ENCODE results near the gene SEMA5B.

SEMA5B gene

GRCh38 chr3:123066896-123067688, 39.5 kb upstream of the SEMA5B start, which contains the start of gene PDIA5:
Gene PDIA5 (plus strand): TSS chr3:123067025. CDS start chr3:123067165, 140 bp downstream.
- DNase-seq (ENCODE audit: low read depth in 1 of 2, low spot score in 1 of 2), result peak; percentile 75 to 91
- peak within 1 kb of the TSS; percentile 76 for H3K4me3 ChIP-seq (replicated peaks; ENCODE audit: insufficient read depth, low read length)
- TF ChIP-seq GABPA (IDR thresholded peaks at IDR 0.05; ENCODE audit: low read depth) (no peak), REST (IDR thresholded peaks at IDR 0.05; ENCODE audit: insufficient replicate concordance, low read depth) (peak; percentile 33), SPI1 (IDR thresholded peaks at IDR 0.05; ENCODE audit: borderline replicate concordance, low read depth) (no peak; the same call in 1 of the 2 replicates), POLR2AphosphoS5 (IDR thresholded peaks at IDR 0.05; ENCODE audit: low read depth) (peak; percentile 93)
- TF ChIP-seq, protein P1, sequence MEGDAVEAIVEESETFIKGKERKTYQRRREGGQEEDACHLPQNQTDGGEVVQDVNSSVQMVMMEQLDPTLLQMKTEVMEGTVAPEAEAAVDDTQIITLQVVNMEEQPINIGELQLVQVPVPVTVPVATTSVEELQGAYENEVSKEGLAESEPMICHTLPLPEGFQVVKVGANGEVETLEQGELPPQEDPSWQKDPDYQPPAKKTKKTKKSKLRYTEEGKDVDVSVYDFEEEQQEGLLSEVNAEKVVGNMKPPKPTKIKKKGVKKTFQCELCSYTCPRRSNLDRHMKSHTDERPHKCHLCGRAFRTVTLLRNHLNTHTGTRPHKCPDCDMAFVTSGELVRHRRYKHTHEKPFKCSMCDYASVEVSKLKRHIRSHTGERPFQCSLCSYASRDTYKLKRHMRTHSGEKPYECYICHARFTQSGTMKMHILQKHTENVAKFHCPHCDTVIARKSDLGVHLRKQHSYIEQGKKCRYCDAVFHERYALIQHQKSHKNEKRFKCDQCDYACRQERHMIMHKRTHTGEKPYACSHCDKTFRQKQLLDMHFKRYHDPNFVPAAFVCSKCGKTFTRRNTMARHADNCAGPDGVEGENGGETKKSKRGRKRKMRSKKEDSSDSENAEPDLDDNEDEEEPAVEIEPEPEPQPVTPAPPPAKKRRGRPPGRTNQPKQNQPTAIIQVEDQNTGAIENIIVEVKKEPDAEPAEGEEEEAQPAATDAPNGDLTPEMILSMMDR (IDR thresholded peaks at IDR 0.05; ENCODE audit: insufficient read depth, low read length), result no peak
- no peaks in the 10 kb centered on the region for H3K27me3 ChIP-seq (ENCODE audit: insufficient read depth, poor library complexity, severe bottlenecking)
- H3K27ac ChIP-seq (replicated peaks), result peak within 1 kb of the TSS; percentile 80

GRCh38 chr3:123066599-123066895, 39.0 kb upstream of the SEMA5B start:
- H3K27ac ChIP-seq (replicated peaks), result peak overlapping the region; percentile 80
- no peaks in the 10 kb centered on the region for H3K27me3 ChIP-seq (ENCODE audit: insufficient read depth, poor library complexity, severe bottlenecking)
- TF ChIP-seq SPI1 (IDR thresholded peaks at IDR 0.05; ENCODE audit: borderline replicate concordance, low read depth) (no peak), REST (IDR thresholded peaks at IDR 0.05; ENCODE audit: insufficient replicate concordance, low read depth) (no peak), POLR2AphosphoS5 (IDR thresholded peaks at IDR 0.05; ENCODE audit: low read depth) (no peak), GABPA (IDR thresholded peaks at IDR 0.05; ENCODE audit: low read depth) (no peak)
- TF ChIP-seq, protein P1 (IDR thresholded peaks at IDR 0.05; ENCODE audit: insufficient read depth, low read length), result no peak
- H3K4me3 ChIP-seq (replicated peaks; ENCODE audit: insufficient read depth, low read length), result peak overlapping the region; percentile 76; the same call in 1 of the 2 replicates
- no peak for DNase-seq (ENCODE audit: low read depth in 1 of 2, low spot score in 1 of 2)

DNA sequence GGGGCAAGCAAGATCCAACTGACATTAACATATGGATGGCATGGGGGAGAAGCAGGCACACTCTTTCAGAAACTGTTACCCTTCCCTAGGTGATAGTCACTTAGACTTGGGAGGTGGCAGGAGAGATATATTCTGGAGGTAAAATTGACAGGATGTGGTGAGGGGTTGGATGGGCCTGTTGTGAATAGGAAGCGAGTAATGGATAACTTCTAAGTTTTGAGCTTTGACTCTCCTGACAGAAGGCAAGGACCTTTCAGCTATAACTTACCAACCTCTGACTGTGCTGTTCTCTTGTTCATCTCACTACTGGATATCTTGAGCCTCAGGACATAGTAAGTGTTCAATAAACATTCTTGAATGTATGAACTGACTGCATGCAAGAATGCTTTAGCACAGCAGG, 37.4 kb upstream of the SEMA5B start:
- Histone ChIP-seq H3K27ac (replicated peaks) (no peak overlapping the region), H3K4me3 (replicated peaks; ENCODE audit: insufficient read depth, low read length) (no peak overlapping the region), H3K27me3 (ENCODE audit: insufficient read depth, poor library complexity, severe bottlenecking) (no peaks in the 10 kb centered on the region)
- TF ChIP-seq GABPA (IDR thresholded peaks at IDR 0.05; ENCODE audit: low read depth) (no peak), POLR2AphosphoS5 (IDR thresholded peaks at IDR 0.05; ENCODE audit: low read depth) (no peak), REST (IDR thresholded peaks at IDR 0.05; ENCODE audit: insufficient replicate concordance, low read depth) (no peak), SPI1 (IDR thresholded peaks at IDR 0.05; ENCODE audit: borderline replicate concordance, low read depth) (no peak)
- TF ChIP-seq, protein P1 (IDR thresholded peaks at IDR 0.05; ENCODE audit: insufficient read depth, low read length), result no peak
- no peak for DNase-seq (ENCODE audit: low read depth in 1 of 2, low spot score in 1 of 2)

Measured in HL-60 (cell line).